GM19452 (cell line): ENCODE results near the gene ROBO2.

Source experiments
- ATAC-seq: cut with Tn5 transposase; IDR thresholded peaks from one replicate; pipeline ENCODE4 v1.9.1; 2021; ENCODE audit not compliant: unreplicated experiment

Gene ROBO2

DNA sequence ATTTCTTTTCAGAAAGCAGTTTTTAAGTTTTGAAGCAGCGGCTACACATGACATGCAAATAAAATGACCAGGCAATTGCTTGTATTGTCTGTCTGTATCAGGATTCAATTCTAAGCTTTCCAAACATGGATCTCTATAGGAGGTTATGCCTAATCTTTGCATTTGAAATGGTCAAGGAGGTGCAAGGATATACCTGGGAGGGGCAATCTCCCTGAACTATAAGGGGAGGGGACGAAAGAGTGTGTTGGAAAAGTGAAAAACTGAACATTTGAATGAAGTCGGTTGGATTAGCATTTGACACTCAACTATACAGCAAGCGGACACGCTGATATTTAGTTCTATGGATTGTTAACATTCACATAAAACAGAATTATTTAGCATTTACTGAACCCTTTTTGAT, 11.7 kb downstream of the ROBO2 start:
- ATAC-seq = no peak

DNA sequence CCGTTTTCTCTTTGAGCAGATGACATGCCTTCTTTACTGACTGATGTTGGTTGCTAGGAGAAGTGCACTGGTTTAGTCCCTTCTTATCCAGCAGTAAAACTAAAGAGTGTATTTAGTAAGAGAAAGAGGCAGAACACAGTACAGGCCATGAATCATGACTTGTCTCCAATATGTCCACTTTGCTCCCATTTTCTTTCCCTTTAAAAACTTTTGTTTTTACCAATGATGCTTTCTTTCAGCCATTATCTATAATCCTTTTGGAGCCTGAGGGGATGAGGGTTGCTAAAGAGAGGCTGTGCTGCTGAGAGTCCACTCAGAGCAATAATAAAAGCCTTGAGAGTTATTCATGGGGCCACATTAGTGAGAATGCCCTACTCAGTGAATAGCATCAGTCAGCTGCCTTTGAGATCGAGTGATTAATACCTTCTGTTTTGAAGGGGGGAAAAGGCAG, 12.2 kb downstream of the ROBO2 start:
- no peak for ATAC-seq

DNA sequence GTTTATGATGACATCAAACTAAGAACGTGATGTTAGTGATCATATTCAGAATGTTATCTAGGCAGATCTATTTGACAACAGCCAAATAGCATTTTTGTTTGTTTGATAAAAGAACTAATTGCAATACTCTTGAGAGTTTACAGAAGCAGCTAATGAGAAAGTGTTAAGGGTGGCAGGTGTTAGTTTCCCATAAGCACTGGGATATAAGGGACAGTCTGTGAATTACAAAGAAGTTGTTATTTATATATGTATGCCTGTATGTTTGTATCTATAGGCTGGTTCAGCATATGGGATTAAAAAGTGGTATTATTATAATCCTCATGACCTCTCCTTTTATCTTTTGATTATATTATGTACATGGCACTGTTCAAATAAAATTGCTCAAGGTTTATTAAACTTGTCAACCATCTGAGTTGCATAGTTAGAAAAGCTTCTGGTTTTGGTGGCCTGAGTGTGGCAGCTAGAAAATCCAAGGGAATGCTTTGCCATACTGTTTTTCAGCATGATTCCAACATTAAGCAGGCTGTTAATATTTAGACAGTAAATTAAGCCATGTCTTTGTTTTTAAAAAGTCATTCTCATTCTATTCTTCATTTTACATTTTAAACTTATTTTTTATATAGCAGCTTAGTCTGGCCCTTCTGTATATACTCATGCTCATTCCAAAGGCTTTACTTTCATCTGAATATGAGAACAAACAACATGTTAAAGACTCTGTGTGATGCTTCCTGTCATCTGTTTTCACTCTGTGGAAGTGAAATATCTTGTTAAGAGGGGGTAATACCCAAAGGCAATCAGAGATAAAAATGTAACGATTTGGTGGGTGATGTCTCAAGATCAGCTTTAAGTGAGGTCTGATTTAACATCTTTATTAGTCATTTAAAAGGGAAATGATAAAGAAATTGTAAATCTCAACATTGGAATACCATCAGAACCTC, 13.1 kb downstream of the ROBO2 start:
- no peak for ATAC-seq

DNA sequence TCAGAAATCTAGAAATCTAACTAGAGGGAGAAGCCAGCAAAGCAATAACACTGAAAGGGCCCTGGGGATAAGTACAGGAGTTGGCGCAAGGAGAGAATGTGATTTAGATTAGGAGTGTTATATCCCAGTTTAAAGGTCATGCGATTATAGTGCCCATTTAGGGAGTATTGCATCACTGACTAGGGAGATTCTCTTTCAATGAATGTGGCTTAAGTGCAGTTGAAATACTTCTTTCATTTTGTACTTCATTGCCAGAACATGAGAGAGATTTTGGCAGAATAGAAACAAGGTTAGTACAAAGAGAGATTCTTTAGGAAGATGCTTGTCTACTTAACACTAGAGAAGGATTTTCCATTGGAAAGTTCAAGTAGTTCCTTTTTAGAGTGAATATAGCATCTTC, 13.9 kb downstream of the ROBO2 start:
- ATAC-seq = no peak

DNA sequence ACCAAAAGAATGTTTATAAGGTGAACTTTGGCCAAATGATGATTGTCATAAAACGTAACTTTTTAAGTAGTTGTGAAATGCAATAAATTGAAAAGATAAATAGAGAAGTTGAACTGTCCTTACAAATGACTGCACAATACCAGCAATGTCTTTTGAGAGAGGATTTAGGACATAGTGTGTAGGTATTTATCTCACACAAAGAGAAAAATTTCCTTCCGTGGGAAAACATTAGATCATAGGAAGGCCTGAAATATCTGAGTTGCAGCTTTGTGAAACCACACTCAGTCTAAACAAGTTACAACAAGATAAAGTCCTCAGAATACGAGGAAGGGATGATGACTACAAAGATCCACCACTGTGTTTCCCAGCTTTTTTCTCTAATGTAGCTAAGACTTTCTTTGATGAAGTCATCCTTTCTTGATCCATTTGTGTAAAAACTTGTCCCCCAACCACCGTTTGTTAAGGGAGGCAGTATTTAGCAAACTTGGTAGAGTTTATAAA, 16.0 kb downstream of the ROBO2 start:
- no peak for ATAC-seq

DNA sequence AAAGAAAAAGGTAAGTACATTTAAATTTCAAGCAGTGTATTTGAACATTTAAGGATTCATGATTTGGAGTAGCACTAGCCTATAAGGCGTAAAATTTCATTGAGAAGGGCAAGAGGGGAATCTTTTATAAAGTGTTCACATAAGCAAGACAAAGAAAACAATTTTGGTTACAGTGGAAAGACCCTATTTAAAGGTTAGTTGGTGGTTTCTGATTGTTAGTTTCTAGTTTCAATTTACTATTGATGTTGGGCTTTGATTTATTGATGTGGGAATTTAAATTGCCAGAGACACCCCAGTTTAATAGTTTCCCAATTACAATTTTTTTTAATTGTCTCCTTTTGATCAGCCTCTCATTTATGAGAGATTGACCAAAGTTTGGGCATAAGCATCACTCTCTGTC, 19.5 kb downstream of the ROBO2 start:
- ATAC-seq = no peak

DNA sequence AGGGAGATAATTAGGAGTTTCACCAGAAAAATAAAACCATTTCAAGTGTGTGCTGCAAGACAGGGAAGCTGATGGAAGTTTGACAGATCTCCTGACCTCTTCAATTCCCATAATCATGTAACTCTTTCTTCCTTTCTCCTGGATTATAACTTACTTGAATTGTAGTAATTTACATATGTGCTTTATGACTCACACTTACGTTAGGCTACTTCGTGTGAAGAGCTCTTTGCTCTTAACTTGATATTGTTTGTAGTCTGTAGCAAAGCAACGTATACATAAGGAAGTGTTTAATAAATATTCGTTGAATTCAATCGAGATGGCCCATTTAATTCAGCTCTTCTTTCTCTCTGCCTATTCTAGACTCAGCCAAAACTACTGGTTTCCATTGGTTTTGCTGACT, 23.5 kb downstream of the ROBO2 start:
- ATAC-seq = no peak

DNA sequence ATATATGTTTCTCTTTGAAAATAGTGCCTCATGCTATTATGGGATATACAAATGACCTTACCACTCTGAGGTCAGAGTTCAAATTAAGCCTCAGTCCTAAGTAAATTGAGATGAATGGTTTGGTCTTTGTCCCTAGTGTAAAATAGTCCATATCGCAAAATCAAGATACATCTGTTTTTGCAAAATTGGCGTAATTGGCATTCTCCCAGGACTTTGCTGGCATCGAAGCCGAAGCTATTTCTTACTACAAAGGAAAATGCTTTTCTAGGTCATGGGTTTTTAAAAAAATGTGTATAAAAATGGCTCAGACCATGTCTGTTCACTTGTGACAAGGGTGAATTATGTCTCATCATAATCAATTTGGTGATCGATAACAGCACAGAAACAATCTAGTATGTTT, 25.9 kb downstream of the ROBO2 start:
- ATAC-seq = no peak

DNA sequence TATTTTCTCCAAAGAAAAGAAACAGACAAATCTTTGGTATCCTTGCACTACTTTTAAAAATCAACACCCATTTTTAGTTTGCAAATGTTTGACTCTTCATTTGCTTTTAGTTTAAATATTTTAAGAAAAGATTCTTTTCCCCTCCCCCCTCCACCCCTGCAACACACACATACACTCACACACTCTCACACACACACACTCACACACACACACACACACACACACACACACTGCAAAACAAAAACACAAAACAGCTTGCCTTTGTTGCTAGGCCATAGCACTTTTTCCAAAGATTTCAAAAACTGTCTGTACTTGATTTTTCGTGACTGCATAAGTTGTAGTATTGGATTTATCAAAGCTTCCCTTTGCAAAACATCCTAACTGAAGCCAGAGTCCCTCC, 26.9 kb downstream of the ROBO2 start:
- no peak for ATAC-seq

DNA sequence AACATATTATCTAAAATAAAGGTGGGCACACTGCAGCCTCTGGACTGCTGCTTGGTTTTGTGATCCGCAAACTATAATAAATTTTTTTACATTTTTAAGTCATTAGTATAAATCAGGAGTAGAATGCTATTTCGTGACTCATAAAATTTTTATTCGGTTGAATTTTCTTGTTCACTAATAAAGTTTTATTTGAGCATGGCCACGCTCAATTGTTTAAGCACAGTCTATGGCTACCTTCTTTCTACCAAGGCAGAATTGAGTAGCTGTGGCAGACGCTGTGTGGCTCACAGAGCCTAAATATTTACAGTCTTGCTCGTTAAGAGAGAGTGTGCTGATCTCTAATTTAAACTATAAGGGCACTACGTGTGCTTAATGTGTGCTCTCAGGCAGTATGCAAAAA, 28.9 kb downstream of the ROBO2 start:
- no peak for ATAC-seq

DNA sequence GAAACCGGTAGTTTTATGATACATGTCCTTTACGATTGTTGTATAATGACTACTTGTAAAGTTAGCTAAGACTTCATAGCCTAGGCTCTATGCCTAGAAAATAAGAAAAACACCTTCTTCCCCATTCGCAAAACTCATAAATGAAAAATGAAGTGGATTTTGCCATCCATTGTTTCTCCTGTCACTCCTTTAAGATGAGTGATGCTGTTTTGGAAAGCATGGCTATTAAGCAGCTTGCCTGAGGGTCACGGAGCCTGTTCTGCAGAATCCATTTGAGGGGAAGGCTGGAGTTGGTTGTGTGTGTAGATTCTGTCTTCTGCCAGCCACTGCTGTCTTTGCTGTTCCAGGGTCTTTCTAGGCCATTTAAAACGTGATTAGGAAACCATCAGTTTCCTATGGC, 31.5 kb downstream of the ROBO2 start:
- ATAC-seq = no peak

DNA sequence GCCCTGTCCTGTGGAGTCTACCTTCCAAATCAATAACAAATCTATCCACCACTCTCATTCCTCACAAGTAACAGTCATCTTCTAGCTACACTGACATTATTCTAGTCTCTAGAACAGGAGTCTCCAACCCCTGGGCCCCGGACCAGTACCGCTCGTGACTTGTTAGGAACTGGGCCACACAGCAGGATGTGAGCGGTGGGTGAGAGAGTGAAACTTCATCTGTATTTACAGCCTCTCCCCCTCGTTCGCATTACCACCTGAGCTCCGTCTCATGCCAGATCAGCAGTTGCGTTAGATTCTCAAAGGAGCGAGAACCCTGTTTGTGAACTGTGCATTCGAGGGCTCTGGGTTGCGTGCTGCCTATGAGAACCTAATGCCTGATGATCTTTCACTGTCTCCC, 31.9 kb downstream of the ROBO2 start:
- no peak for ATAC-seq

DNA sequence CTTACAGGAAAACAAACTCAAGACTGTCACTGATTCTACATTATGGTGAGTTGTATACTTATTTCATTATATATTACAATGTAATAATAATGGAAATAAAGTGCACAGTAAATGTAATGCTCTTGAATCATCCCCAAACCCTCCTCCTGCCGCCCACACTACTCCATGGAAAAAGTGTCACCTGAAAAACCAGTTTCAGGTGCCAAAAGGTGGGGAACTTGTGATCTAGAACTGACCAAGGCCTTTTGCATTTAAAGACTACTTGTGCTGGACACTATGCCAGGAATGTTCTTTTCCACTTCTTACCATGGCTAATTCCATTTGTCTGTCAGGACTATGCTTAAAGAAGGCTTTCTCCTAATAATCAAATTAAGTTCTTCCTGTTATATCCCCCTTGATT, 32.3 kb downstream of the ROBO2 start:
- ATAC-seq = no peak

DNA sequence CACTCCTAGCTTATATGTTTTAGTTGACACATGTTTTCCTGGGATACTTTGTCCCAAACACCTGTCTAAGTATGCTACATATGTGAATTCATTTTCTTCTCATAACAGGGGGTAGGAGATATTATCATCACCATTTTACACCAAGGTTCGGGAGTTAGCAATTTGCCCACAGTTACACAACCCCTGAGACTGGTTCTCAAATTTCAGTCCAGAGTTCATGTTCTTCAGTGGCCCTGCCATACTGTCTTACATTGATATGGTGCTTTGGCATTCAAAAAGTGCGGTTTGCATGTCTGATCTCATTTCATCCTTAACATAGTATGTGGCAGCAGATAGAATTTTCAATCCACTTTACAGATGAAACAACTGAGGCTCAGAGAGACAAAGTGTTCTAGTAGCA, 38.4 kb downstream of the ROBO2 start:
- no peak for ATAC-seq

DNA sequence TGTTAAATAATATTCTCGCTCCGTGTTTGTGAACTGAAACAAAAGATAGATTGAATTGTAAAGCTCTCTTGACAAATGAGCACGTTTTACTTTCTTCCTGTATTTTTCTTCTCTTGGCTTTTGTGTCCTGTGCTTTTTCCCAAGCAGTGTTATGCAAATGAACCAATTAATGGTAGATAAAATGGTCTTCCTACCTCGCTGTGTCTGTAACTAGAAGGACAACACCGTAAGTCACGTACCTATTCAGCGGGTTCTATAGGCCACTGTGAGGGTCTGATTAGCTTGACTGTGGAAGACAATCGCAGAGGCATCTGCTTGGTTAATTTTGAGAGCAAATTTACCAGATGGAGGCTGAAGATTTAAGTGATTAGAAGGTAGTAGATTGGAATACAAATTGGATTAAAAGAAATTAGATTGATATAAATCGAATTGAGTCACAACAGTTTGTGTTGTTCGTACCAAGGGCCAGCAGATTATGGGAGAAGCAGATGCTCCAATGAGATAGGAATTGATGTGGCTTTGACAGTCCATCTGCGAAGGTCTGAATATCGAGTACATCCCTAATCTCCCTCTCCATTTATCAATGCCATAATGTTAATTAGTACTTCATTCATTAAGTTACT, 40.2 kb downstream of the ROBO2 start:
- no peak for ATAC-seq

DNA sequence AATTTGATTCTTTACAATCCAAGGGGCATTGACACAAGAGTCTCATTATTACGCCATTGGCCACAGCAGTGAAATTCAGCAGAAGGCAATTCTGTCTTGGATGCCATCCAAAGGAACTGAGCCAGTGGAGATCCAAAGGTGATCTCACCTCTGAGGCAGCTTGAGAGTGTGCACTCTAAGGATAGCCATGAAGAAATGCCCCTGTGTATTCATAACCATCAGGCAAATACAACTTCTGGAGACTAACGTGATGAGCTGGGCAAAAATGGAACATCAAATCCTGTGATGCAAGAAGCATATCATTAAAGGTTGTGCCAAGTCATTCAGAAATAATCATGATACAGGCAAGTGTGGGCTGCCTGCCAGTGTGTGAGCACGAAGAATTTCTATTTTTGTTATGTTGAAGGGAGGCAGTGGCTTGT, 41.4 kb downstream of the ROBO2 start:
- ATAC-seq = no peak

DNA sequence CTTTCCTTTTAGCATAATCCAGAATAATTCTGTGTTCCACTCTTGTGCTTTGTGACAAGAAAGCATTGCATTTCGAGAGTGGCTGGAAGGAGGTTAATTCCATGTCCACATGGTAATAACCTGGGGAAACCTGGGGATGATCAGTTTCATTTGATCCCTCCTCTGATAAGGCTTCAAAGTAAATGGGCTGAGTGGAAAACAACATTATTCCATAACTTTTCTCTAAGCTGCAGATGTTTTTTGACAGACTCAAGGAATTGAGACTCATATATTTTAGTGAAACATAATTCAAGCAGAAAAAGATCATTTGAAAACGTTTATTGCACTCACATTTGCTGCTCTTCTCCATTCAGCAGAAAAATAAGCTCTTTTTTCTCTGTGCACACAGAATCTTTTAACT, 44.6 kb downstream of the ROBO2 start:
- ATAC-seq = no peak

DNA sequence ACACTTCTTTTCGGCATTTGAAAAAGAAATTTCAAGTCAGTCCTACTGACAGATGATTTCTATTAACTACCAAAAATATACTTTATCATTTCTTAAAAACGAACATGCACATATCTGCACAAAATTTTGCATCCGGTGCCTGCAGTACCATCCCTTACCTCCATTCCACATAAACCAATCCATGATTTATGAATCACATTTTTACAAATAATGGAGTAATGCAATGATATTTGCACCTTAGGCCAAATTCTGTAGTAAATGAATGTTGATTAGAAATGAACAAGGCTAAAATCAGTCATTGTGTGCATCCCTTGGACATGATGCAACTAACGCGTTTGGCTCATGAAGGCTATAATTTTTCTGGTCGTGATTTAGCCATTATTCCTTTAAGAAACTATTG, 46.5 kb downstream of the ROBO2 start:
- ATAC-seq = no peak

DNA sequence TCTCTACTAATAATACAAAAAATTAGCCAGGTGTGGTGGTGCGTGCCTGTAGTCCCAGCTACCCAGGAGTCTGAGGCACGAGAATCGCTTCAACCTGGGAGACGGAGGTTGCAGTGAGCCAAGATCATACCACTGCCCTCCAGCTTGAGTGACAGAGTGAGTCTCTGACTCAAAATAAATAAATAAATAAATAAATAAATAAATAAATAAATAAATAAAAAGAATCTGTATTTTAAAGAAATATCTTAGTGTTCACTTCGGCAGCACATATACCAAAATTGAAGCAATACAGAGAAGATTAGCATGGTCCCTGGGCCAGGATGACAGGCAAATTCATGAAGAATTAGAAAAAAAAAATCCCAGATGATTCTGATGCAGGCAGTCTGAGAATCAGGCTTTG, 51.9 kb downstream of the ROBO2 start:
- no peak for ATAC-seq

DNA sequence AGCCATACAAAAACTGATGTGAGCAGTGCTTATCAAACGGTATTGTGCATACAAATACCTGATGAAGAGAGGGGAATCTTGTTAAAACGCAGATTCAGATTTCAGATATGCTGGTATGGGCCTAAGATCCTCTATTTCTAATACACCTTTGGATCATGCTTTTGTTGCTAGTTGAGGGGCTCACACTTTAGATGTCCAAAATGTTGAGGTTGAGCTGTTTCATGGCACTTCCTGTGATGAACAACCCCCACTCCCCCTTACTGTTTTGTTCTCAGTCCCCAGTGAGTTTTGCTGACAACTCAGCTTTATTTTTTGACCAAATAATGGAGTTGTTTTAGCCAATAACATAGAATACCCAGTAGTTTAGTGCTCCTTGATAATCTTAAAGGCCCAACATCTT, 53.2 kb downstream of the ROBO2 start:
- ATAC-seq = no peak

DNA sequence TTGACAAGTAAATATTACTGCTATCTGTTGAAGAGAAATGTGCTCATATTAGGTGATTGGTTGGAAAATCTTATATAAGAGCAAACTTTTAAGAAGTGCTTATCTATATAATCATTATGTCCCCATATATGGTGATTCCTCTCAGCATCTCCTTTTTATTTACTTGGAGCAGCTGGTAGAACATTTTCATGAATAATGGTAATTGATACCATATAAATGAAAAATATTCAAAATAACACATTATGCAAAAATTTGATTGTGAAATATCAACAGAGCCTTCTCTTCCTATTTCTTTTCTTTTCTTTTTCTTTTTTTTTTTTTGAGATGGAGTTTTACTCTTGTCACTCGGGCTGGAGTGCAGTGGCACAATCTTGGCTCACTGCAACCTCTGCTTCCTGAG, 56.2 kb downstream of the ROBO2 start:
- no peak for ATAC-seq
